ENCODE data around the gene XPR1.
"Not testable (repeated sequence)": the region's sequence is repeated elsewhere in the genome, so short reads cannot be mapped to it uniquely, and the experiment has no call there.

XPR1 gene

GRCh38 chr1:180786624-180787023, 154.8 kb downstream of the XPR1 start:
- DNase-seq, result no peak

- no peak for DNase-seq
Measured at GRCh38 chr1:180787628-180788307, 155.9 kb downstream of the XPR1 start.

DNA sequence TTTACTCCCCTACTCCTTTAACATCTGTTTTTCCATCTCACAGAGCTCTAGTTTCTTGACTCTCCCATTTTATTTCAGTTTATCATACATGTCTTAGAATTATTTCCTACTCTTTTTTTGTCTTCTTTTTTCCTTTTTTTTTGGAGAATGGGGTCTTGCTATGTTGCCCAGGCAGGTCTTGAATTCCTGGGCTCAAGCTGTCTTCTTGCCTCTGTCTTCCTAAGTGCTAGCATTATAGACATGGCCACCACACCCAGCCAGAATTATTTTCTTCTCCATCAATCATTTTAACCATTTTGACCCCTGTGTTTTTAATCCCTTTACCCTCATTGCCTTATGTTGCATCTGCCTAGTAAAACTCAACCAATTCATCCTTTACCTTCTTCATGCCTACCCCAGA, 157.6 kb downstream of the XPR1 start:
- no peak for DNase-seq

- not testable (repeated sequence) for DNase-seq
Measured at GRCh38 chr1:180791152-180791551, 159.3 kb downstream of the XPR1 start.

DNA sequence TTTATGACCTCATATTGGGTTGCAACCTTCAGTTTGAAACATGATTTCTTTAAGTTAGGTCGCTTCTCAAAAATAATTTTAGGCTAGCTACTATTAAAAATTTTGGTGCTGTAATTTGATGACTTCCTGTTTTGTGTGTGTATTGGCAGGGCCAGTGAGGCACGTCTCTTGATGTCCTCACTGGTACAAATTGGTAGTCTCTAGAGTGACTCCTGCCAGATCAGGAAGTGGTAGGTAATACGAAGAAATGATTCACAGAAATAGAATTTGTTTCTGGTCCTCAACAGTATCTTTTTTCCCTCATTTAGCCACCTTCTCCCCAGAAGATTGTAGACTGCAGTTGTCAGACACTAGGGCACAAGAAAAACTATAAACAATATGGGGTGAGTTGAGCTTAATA, 160.0 kb downstream of the XPR1 start:
- DNase-seq, result no peak

- no peak for DNase-seq
Measured at GRCh38 chr1:180793451-180793850, 161.6 kb downstream of the XPR1 start.

GRCh38 chr1:180796897-180797640, 165.2 kb downstream of the XPR1 start:
- DNase-seq, result no peak

DNA sequence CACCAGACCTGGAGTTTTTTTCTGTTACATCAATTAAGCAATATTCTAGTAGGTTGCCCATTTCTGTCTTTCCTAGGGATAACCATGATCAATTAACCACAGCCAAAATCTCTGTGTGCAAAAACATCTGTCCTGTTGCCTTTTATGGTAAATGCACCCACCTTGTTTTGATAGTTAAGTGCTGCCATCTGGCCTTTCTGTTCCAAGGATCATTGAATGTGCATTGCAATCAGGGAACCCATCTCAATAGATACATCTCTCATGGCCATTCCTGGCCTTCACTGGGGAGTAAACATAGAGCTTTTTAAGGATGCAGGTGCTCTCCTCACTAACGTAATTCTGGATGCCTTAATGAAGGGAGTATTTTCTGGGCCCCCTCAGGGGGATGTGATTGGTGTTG, 169.1 kb downstream of the XPR1 start:
- DNase-seq, result no peak

GRCh38 chr1:180802813-180803212, 171.0 kb downstream of the XPR1 start:
- no peak for DNase-seq

- DNase-seq, result no peak
Measured at GRCh38 chr1:180805316-180805715, 173.5 kb downstream of the XPR1 start.

DNA sequence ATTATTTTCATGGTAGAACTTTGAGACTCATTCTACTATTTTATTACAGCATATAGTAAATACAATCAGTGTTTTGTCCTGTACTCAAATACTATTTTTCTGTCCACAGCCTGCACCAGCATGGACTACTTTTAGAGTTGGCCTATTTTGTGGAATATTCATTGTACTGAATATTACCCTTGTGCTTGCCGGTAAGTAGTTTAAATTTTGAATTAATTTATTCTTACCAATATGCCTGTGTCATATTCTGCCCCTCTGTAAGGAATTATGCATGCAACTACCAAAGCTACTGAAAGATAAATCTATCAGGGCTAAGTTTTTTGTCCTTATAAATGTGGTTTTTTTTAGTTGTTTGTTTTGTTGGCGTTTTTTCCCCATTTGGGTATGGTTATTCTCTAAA, 179.5 kb downstream of the XPR1 start:
- no peak for DNase-seq

GRCh38 chr1:180811886-180812285, 180.1 kb downstream of the XPR1 start:
- no peak for DNase-seq

- DNase-seq, result no peak
Measured at GRCh38 chr1:180814258-180814657, 182.4 kb downstream of the XPR1 start.

GRCh38 chr1:180815188-180815587, 183.4 kb downstream of the XPR1 start:
- no peak for DNase-seq

- no peak for DNase-seq
Measured at GRCh38 chr1:180816132-180816531, 184.3 kb downstream of the XPR1 start.

DNA sequence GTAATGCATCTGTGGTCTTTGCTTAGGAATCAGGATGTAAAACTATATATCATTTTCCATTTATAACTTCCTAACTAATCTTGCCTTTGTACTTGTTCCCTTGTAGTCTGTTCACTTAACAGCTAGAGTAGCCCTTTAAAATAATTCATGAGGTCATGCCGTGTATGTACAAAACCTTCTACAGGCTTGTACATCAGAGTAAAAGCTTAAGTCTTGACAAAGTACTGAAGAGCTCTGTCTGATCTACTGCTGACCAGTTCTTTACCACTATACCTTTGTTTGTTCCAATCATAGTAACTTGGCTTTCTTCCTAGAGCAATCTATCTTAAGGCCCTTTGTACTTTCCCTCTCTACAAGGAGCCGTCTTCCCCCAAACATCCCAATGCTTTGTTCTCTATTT, 190.1 kb downstream of the XPR1 start:
- DNase-seq, result no peak

DNA sequence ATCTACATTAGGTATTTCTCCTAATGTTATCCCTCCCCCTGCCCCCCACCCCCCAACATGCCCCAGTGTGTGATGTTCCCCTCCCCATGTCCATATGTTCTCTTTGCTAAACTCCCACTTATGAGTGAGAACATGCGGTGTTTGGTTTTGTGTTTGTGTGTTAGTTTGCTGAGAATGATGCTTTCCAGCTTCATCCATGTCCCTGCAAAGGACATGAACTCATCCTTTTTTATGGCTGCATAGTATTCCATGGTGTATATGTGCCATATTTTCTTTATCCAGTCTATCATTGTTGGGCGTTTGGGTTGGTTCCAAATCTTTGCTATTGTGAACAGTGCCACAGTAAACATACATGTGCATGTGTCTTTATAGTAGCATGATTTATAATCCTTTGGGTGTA, 199.7 kb downstream of the XPR1 start:
- not testable (repeated sequence) for DNase-seq

DNA sequence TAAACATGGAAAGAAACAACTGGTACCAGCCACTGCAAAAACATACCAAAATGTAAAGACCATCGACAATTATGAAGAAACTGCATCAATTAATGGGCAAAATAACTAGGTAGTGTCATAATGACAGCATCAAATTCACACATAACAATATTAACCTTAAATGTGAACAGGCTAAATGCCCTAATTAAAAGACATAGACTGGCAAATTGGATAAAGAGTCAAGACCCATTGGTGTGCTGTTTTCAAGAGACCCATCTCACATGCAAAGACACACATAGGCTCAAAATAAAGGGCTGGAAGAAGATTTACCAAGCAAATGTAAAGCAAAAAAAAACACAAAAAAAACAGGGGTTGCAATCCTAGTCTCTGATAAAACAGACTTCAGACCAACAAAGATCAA, 201.4 kb downstream of the XPR1 start:
- DNase-seq, result not testable (repeated sequence)

DNA sequence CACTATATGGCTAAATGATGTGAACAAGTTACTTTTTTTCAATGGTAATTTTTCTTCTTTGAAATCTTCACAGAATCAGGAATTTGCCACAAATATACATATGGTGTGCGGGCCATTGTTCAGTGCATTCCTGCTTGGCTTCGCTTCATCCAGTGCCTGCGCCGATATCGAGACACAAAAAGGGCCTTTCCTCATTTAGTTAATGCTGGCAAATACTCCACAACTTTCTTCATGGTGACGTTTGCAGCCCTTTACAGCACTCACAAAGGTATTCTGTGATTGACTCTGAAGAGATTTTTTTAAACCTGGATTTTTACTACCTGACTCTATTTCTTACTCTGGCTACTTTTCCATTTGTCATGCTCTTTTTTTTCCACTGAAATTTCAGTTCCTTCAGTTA, 204.6 kb downstream of the XPR1 start:
- no peak for DNase-seq

- no peak for DNase-seq
Measured at GRCh38 chr1:180837020-180837419, 205.2 kb downstream of the XPR1 start.

- no peak for DNase-seq
Measured at GRCh38 chr1:180838535-180838934, 206.7 kb downstream of the XPR1 start.

- DNase-seq, result no peak
Measured at GRCh38 chr1:180839547-180839946, 207.7 kb downstream of the XPR1 start.

GRCh38 chr1:180841415-180841814, 209.6 kb downstream of the XPR1 start:
- DNase-seq, result no peak

- DNase-seq, result no peak
Measured at GRCh38 chr1:180842052-180842451, 210.2 kb downstream of the XPR1 start.

All from activated CD8-positive, alpha-beta memory T cell treated with anti-CD3 and anti-CD28 coated beads for 24 hours (primary cell).